GM21717 (cell line): Measurements from ENCODE around the gene FOXP2.
A peak's percentile ranks its signal among the peaks of the same experiment; 100 is the strongest.
"Not testable (repeated sequence)": the region's sequence is repeated elsewhere in the genome, so short reads cannot be mapped to it uniquely, and the experiment has no call there.

Experiments
- ATAC-seq: cut with Tn5 transposase; IDR thresholded peaks from one replicate; pipeline ENCODE4 v1.9.1; 2021; ENCODE audit warnings: mild to moderate bottlenecking, moderate library complexity; ENCODE audit not compliant: unreplicated experiment

Gene FOXP2

DNA sequence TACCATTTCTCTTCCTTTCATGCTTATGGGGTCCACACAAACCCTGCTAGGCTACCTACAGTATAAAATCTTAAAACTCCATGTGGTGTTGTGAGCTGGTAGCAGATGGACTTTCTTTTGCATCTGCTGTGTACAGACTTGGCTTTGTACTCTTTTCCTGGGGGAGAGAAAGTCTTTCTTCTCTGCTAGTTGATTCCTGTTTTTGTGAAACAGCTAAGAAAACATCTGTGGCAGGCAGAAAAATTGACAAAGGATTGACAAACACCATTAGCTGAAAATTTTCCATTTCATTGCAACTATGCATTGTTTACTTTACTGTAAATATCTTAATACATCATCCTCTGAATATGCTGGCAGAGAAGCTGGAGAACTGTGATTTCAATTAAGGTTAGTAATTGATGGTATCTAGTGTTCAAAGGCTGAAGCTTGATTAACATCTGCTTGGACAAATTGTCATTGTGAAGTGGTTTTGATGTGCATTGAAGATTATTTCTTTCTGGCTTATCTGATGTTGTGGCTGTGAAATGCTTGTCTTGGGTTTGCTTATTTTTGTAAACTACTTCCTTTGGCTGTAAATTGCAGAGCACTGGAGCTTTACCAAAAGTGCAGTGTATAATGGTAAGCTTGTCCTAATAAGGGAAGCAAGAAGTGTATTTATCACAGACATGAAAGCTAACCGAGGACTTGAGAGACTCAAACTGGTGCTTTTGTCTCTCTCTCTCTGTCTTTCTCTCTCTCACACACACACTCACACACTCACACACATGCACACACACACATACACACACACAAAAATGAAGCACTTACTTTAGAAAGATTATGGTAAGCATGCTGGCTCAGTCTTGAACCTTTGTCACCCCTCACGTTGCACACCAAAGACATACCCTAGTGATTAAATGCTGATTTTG, at the start of gene FOXP2:
TSS of gene FOXP2 (plus strand) at position 660 of the 908 bp plus-strand sequence. CDS start 11,697 bp downstream, outside the sequence.
- ATAC-seq: no peak

DNA sequence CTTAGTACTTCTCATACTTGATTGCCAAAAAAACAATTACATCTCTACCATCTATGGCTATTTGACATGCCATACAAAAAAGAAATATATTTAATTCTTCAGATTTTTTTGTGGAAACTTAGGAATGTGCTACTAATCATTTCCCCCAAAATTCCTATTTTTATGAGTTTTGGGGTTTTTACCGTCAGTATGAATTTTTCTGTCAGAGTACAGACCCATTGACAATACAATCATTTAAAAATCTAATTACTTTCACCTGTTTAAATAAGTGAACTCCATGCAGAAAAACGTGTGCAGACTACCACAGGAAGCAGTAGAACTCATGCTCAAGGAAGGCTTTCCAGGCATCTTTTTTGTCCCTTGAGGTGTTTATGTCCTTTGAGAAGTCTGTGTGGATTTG, 48.8 kb upstream of the FOXP2 start:
- ATAC-seq: no peak

DNA sequence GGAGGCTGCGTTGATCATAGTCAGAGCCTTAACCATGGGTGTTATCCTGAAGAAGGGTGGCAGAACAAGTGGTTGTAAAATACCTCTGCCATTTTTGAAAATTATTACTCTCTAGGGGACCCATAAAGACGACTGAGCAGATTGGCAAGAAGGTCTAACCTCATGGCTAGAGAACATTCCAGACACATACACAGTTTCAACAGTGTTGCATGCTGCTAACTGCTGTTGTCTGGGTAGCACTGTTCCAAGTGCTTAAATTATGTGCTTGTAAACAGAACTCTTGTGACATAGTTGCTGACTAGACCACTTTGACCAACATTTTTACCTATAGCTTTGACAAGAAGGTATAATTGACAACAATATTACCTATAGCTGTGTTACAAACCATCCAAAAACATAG, 46.1 kb upstream of the FOXP2 start:
- ATAC-seq: no peak

- no peak for ATAC-seq
Observed at GRCh38 chr7:114369294-114369693, 45.3 kb upstream of the FOXP2 start.

- no peak for ATAC-seq
Observed at GRCh38 chr7:114372619-114373018, 42.0 kb upstream of the FOXP2 start.

DNA sequence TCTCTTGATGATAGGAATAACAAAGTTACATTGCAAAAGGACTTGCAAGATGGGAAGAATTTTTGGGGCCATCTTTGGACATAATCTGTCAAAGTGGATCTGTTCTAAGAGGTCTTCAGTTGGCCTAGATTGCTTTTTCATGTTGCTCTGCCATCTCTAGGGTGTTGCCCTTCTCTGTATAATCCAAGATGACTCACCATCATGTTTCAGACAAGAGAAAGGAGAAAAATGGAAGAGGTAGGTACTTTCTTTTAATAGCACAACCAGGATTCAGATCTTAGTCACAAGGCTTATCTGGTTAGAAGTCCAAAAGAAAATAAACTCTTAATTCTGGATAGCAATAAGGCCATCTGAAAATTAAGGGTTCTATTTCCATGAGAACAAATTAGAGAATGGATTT, 38.7 kb upstream of the FOXP2 start:
- no peak for ATAC-seq

DNA sequence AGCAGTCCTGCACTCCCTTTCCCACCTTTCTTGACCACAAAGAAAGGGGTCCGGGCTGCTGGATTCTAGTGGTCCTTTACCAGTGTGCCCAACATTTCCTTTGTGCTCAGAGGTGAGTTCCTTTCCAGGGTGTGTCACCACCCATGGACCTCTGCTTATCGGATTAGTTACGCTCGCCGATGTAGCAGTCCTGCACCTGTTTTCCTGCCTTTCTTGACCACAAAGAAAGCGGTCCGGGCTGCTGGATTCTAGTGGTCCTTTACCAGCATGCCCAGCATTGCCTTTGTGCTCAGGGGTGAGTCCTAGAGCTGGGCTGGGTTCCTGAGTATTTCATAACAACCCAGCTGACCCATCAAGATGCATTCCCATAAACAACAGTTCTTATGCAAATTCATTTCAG, 30.7 kb upstream of the FOXP2 start:
- not testable (repeated sequence) for ATAC-seq

DNA sequence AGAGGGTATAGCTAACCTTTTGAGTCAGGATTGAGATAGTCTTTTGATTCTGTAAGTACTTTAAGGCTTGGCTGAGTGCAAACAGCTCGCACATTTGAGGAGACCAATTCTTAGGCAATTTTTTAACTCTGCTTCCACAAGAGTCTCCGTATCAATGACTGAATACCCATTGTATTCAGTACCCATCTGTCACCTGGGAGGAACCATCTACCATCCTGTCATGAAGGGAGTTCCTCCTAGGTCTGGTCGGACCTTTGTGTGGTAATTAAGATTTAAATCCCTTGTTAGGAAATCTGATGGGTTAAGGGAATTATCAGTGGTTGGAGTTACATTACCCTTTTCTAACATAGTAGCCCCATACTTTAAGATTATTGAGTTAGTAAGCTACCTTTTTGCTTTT, 30.3 kb upstream of the FOXP2 start:
- ATAC-seq: not testable (repeated sequence)

- ATAC-seq: no peak
Observed at GRCh38 chr7:114388021-114388420, 26.6 kb upstream of the FOXP2 start.

- no peak for ATAC-seq
Observed at GRCh38 chr7:114392686-114393085, 21.9 kb upstream of the FOXP2 start.

DNA sequence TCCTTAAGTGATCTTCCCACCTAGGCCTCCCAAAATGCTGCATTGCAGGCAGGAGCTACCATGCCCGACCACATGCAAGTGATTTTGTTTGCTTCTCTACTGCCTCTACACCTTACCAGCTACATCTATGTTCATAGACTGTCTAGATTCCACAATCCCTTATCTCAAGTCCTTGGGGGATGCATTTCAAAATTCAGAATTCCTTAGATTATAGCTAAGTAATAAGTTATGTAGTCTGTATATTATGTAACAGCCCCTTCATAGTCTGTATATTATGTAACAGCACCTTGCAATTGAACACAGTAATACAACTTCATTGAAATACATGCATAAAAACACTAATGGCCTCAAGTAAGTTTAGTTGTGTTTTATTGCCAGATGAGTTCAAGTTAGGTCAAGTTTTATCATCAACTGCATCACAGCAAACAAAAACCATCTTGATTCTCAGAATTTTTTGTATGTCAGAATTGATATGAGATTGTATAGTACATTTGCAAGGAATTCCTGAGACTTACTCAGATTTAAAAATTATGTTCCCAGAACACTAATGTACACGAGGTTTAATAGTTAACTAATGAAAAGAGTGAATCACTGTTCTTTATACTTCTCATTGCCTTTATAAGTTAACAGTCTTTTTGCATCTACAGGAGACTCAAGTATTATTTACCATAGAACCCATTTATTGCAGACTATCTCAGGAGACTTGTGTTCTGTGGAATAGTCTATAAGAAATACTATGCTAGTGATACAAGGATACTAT, 11.6 kb upstream of the FOXP2 start:
- ATAC-seq: no peak

- peak; percentile 62 for ATAC-seq
Observed at GRCh38 chr7:114405427-114405826, 9.2 kb upstream of the FOXP2 start.

GRCh38 chr7:114409750-114410149, 4.9 kb upstream of the FOXP2 start:
- no peak for ATAC-seq

DNA sequence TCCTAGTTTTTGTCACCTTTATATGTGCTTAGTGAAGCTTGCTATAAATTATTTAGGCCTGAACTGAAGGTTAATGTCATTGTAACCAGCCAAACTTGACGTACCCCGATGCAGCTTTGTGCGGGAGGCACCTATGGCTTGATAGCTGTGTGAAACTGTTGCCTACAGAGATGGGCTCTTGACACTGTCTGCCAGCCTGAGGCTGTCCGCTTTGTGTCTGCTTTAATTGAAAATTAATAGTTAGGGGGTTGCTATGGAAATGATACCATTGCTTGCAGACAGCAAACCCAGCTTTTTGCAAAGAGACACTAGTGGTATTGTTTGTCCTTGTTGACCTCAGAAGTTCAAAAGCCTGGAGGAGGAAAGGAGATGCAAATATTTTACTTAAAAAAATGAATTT, 2.1 kb upstream of the FOXP2 start:
- no peak for ATAC-seq

DNA sequence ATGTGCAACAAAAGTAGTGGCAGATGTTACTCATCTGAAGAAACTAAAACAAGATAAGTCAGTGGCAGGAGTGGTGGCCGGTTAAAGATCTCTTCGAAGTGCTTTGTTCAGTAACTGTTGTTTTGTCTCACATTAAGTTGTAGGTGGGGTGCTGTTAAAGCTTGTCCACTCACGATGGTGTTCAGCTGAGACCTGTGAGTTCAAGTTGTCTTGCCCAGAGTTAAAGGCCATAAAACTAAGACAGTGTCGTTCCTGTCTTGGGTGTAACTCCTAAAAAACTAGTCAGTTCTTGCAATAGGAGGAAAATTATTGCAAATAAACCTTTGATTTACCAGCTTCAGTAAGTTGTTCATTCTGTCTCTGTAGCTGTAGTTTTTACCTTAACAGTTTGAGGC, 857 bp upstream of the FOXP2 start:
- no peak for ATAC-seq

DNA sequence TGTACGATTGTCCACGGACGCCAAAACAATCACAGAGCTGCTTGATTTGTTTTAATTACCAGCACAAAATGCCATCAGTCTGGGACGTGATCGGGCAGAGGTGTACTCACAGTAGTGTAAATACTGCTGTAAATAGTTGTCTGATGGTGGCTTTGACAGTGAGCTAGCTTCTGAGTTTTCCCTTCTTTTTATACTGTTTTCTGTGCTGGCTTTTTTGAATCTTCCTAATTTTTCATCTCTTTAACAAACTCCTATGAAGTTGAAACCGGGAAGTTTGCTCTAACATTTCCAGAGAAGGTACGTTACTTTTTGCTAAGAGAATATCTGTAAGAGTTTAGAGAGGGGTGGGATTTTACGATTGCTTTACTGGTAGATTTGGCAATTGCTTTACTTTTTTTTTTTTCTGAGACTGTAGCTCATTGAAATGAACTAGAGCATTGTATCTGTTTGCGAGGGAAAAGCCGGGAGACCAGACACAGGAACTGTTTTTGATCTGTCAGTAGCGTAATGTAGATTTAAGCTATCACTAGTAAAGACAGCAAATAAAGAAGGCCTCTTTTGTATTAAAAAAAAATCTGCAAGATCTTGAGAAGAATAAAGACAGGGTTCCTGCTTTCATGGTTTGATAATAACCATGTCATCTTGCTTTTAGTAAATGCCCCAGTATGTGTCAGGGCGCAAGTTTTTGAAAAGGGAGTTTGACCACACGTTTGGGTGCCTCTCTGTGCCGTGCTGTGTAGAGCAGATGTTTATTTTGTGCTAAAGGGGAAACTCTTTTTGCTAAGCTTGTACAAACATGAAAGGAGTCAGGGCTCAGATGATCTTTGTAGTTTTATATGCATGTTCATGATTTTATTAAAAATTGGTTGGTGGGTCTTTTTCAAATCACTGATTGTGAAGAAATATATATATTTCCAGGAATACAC, 712 bp downstream of the FOXP2 start:
- ATAC-seq: no peak

DNA sequence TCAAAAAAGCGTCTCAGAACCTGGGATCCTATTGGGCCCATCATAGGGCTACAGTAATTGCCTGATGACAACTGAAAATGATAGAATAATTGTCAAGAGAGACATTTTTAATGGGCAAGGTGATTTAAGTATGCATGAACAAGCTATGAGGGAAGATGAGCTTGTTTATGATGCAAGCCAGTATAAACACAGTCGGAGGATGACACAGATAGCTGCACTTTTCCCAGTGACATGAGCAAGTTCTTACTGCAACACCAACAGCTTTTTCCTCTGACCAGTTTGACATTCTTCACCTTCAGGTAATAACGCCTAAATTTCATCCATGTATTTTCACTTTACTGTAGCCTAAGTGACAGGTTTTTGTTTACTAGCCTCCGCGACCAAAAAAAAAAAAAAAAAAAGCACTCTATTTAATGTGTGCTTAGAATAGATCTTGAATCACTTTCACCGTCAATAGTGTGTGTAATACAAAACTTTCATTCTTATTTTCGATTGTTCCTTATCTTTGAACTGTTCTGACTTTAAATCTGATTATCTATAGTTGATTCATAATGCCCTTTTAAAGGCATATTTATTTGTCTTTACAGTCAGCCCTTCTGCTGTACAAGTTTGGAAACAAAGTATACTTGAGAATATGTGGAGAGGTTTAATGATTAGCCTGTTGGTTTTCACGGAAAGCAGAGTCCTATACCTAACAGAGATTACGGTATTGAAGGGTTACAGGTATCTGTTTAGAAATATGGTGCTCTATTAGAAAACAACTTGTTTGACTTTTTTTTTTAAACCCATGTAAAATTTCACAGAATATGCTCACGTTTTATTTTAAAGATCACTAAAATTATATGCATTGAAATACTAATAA, 1.7 kb downstream of the FOXP2 start:
- no peak for ATAC-seq

- ATAC-seq: no peak
Observed at GRCh38 chr7:114417290-114417689, 2.7 kb downstream of the FOXP2 start.

DNA sequence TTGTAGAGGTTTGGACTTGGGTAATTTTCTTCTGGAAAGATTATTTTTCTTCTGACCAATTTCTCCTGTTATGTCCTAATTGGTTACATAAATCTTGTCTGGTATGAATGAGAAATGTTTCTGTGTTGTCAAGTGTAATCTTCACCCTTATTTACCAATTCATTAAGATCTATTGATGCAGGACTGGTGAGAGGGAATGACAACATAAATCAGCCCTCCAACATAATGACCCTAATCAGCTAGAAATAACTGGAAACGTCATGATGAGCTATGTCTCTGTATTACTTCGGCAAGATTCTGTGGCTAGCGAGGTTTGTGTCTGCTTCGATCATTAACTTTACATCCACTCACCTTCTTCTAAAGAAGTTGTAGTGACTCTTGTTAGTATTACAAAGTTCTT, 3.5 kb downstream of the FOXP2 start:
- no peak for ATAC-seq
